Neutrophil (primary cell): ENCODE measurements around the gene PLLP.
"Not testable (repeated sequence)": the region's sequence is repeated elsewhere in the genome, so short reads cannot be mapped to it uniquely, and the experiment has no call there.

Source experiments
- H3K27ac ChIP-seq: fragments of 200-600 bp; sonication (generic); 2 replicates; pipeline ENCODE4 v1.5.1; 2016; ENCODE audit warnings: mild to moderate bottlenecking, moderate library complexity
- H3K27me3 ChIP-seq: fragments of 200-600 bp; sonication (generic); 2 replicates; pipeline ENCODE4 v1.6.0; 2016; ENCODE audit warnings: mild to moderate bottlenecking
- H3K36me3 ChIP-seq: fragments of 200-600 bp; sonication (generic); 2 replicates; pipeline ENCODE4 v1.5.1; 2017
- H3K4me1 ChIP-seq, 2 experiments: fragments of 200-600 bp in 1 of 2; sonication (generic) in 1 of 2; 1 replicate in 1 of 2; 2 replicates in 1 of 2; pipeline versions ENCODE4 v1.5.1 to v1.6.1; 2013 to 2016; ENCODE audit warnings: low read depth in 1 of 2, low read length in 1 of 2, mild to moderate bottlenecking in 1 of 2, moderate library complexity in 1 of 2; ENCODE audit not compliant: control insufficient read depth in 1 of 2, insufficient read depth in 1 of 2
- H3K4me3 ChIP-seq, 2 experiments: fragments of 200-600 bp in 1 of 2; sonication (generic) in 1 of 2; 1 replicate in 1 of 2; 2 replicates in 1 of 2; pipeline ENCODE4 v1.5.1; 2013 to 2016; ENCODE audit warnings: low read depth in 1 of 2, low read length in 1 of 2, mild to moderate bottlenecking in 1 of 2, moderate library complexity in 1 of 2
- H3K9me3 ChIP-seq: fragments of 200-600 bp; sonication (generic); 2 replicates; pipeline ENCODE4 v1.5.1; 2016
- TF ChIP-seq, protein P1 (sequence below): fragments of 200-600 bp; sonication (generic); IDR thresholded peaks from 2 replicates; pipeline ENCODE4 v1.5.1; 2016; ENCODE audit warnings: antibody characterized with exemption

PLLP gene

DNA sequence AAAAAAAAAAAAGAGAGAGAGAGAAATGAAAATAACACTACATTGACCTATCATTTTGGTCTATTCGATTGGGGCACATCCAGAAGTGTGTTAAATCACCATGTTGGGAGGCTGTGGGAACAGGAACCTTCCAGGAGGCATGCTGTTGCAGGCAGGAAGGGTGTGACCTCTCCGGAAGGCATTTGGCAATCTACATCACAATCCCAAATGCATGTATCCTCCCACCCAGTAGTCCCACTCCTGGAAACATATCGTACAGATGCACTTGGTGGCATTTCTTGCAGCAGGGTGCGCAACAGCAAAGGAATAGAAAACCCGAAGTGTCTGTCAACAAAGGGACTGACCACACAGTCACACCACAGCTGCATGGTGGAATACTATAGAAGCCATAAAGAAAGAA, 7.9 kb downstream of the PLLP start:
- Histone ChIP-seq H3K4me1 (peaks cover 26 to 28% of the 10 kb centered on the region in 2 experiments), H3K36me3 (no peaks in the 10 kb centered on the region), H3K9me3 (no peaks in the 10 kb centered on the region), H3K27me3 (peaks cover 33% of the 10 kb centered on the region), H3K4me3 (no peak overlapping the region), H3K27ac (no peak overlapping the region)
- TF ChIP-seq, protein P1, sequence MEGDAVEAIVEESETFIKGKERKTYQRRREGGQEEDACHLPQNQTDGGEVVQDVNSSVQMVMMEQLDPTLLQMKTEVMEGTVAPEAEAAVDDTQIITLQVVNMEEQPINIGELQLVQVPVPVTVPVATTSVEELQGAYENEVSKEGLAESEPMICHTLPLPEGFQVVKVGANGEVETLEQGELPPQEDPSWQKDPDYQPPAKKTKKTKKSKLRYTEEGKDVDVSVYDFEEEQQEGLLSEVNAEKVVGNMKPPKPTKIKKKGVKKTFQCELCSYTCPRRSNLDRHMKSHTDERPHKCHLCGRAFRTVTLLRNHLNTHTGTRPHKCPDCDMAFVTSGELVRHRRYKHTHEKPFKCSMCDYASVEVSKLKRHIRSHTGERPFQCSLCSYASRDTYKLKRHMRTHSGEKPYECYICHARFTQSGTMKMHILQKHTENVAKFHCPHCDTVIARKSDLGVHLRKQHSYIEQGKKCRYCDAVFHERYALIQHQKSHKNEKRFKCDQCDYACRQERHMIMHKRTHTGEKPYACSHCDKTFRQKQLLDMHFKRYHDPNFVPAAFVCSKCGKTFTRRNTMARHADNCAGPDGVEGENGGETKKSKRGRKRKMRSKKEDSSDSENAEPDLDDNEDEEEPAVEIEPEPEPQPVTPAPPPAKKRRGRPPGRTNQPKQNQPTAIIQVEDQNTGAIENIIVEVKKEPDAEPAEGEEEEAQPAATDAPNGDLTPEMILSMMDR: no peak

DNA sequence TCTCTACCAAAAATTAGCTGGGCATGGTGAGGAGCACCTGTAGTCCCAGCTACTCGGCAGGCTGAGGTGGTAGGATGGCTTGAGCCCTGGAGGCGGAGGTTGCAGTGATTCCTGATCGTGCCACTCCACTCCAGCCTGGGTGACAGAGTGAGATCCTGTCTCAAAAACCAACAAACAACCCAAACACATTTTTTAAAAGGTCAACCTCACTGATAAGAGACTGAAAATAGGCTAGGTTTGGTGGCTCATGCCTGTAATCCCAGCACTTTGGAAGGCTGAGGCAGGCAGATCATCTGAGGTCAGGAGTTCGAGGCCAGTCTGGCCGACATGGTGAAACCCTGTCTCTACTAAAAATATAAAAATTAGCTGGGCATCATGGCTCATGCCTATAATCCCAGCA, 8.5 kb downstream of the PLLP start:
- Histone ChIP-seq H3K27me3 (peaks cover 27% of the 10 kb centered on the region), H3K4me1 (peaks cover 26 to 28% of the 10 kb centered on the region in 2 experiments)
- not testable (repeated sequence) for H3K9me3 ChIP-seq, H3K4me3 ChIP-seq, H3K27ac ChIP-seq, H3K36me3 ChIP-seq

DNA sequence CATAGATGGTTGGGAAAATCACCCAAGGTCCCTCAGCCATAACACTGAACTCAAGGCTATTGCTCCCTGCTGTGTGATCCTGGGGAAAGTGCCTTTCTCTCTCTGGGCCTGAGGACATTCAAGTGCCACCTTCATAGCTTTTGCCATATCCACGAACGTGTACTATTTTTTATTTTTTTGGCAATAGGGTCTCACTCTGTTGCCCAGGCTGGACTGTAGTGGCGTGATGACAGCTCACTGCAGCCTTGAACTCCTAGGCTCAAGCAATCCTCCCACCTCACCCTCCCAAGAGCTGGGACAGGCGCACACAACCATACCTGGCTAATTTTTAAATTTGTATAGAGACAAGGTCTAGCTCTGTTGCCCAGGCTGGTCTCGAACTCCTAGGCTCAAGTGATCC, 10.6 kb downstream of the PLLP start:
- H3K4me1 ChIP-seq: peaks cover 26 to 28% of the 10 kb centered on the region in 2 experiments
- no peaks in the 10 kb centered on the region for H3K9me3 ChIP-seq
- H3K27me3 ChIP-seq: peaks cover 5% of the 10 kb centered on the region
- TF ChIP-seq, protein P1: no peak
- H3K27ac ChIP-seq: no peak overlapping the region
- no peak overlapping the region for H3K4me3 ChIP-seq
- no peaks in the 10 kb centered on the region for H3K36me3 ChIP-seq

DNA sequence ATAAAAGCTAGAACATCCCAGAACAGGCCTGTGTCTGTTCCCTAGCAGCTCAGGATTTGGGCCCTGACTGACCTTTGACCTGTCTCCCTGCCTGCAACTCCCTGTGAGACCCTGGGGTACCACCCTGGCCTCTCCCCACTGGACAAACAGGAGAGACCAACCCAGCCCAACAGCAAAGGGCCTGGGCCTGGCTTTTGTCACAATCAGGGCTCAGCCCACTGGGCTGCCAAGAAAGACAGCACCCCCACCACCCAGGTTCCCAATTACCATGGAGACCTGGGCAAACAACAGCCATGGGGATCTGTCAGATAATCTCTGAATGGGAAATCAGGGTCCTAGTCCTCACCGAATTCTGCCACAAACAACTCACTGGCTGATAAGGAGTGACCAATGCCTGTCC, 11.1 kb downstream of the PLLP start:
- TF ChIP-seq, protein P1: no peak
- Histone ChIP-seq H3K4me1 (peaks cover 26 to 28% of the 10 kb centered on the region in 2 experiments), H3K27ac (no peak overlapping the region), H3K9me3 (no peaks in the 10 kb centered on the region), H3K4me3 (no peak overlapping the region), H3K36me3 (no peaks in the 10 kb centered on the region), H3K27me3 (peaks cover under 1% of the 10 kb centered on the region)

DNA sequence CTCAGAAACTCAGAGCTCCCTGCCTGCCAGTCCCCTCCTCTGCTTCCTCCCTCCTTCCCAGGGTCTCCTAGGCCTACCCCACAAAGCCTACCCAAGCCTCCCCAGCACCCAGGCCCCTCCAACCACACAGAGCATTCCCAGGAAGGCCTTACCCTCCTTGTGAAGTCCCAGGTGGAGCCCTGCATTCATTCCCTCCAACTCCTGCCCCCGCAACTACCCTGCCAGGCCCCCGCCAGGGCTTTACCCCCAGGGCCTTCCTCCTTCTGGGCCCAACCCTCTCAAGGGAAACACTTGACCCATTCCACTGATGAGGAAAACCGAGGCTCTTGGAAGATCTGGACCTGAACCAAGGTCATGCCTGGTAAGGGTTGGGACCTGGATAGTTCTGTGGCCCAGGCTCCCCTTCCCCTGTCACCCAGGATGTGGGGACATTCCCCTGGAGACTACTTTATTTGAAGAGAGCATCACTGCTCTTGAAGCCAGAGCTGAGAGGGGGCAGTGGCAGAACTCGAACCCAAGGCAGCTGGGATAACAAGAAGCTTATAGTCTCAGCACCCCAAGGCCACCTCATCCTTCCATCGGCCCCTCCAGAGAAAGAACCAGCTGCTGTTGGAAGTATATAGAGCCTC, 12.5 kb downstream of the PLLP start:
- peaks cover 14% of the 10 kb centered on the region in 2 experiments for H3K4me1 ChIP-seq
- no peaks in the 10 kb centered on the region for H3K36me3 ChIP-seq
- H3K27ac ChIP-seq: no peak overlapping the region
- H3K27me3 ChIP-seq: no peaks in the 10 kb centered on the region
- TF ChIP-seq, protein P1: no peak
- no peaks in the 10 kb centered on the region for H3K9me3 ChIP-seq
- H3K4me3 ChIP-seq: no peak overlapping the region

DNA sequence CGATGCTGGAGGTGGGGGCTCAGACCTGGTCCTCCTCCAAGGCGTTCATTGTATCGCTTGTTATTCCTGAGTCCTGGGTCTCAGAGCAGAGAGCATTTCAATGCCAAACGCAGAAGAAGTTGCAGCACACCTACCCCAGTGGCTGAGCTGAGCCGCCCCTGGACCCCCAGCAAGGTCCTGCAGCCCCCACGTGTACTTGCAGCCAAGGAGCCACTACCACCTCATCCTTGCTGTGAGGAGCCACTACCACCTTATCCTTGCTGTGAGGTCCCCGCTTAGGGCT, 13.5 kb downstream of the PLLP start:
- peaks cover 4 to 5% of the 10 kb centered on the region in 2 experiments for H3K4me1 ChIP-seq
- H3K36me3 ChIP-seq: no peaks in the 10 kb centered on the region
- H3K9me3 ChIP-seq: no peaks in the 10 kb centered on the region
- no peak overlapping the region for H3K27ac ChIP-seq
- H3K4me3 ChIP-seq: no peak overlapping the region
- no peaks in the 10 kb centered on the region for H3K27me3 ChIP-seq
- TF ChIP-seq, protein P1: no peak
